ENCODE measurements around the gene KRTAP12-1.
"Not testable (repeated sequence)": the region's sequence is repeated elsewhere in the genome, so short reads cannot be mapped to it uniquely, and the experiment has no call there.

The KRTAP12-1 gene

GRCh38 chr21:44697811-44698734 is 16.1 kb upstream of the KRTAP12-1 start:
- TF ChIP-seq GATA3 (IDR thresholded peaks at IDR 0.05; ENCODE audit: low read depth, low read length) (no peak), GATA2 (IDR thresholded peaks at IDR 0.05; ENCODE audit: low read depth, low read length) (no peak)

GRCh38 chr21:44697172-44697810 is 15.3 kb upstream of the KRTAP12-1 start, which contains the start of gene KRTAP10-12:
KRTAP10-12 (plus strand) TSS chr21:44697172; CDS start chr21:44697202, 30 bp downstream.
- not testable (repeated sequence) for TF ChIP-seq GATA2, GATA3 (IDR thresholded peaks at IDR 0.05; ENCODE audit: low read depth, low read length)

GRCh38 chr21:44696572-44696971 is 14.6 kb upstream of the KRTAP12-1 start:
- TF ChIP-seq GATA3 (IDR thresholded peaks at IDR 0.05; ENCODE audit: low read depth, low read length) (no peak), GATA2 (IDR thresholded peaks at IDR 0.05; ENCODE audit: low read depth, low read length) (no peak)

GRCh38 chr21:44695641-44696040 is 13.7 kb upstream of the KRTAP12-1 start:
- TF ChIP-seq GATA2 (IDR thresholded peaks at IDR 0.05; ENCODE audit: low read depth, low read length) = no peak
- TF ChIP-seq GATA3 (IDR thresholded peaks at IDR 0.05; ENCODE audit: low read depth, low read length) = no peak

- TF ChIP-seq GATA2 (IDR thresholded peaks at IDR 0.05; ENCODE audit: low read depth, low read length) (no peak), GATA3 (IDR thresholded peaks at IDR 0.05; ENCODE audit: low read depth, low read length) (no peak)
Measured at GRCh38 chr21:44695184-44695583, 13.2 kb upstream of the KRTAP12-1 start.

GRCh38 chr21:44694776-44695175 is 12.8 kb upstream of the KRTAP12-1 start:
- TF ChIP-seq GATA2 (IDR thresholded peaks at IDR 0.05; ENCODE audit: low read depth, low read length) (no peak), GATA3 (IDR thresholded peaks at IDR 0.05; ENCODE audit: low read depth, low read length) (no peak)

- TF ChIP-seq GATA3 (IDR thresholded peaks at IDR 0.05; ENCODE audit: low read depth, low read length) = no peak
- TF ChIP-seq GATA2 (IDR thresholded peaks at IDR 0.05; ENCODE audit: low read depth, low read length) = no peak
Measured at GRCh38 chr21:44692798-44693512, 11.0 kb upstream of the KRTAP12-1 start.

- TF ChIP-seq GATA2 (IDR thresholded peaks at IDR 0.05; ENCODE audit: low read depth, low read length) (no peak), GATA3 (IDR thresholded peaks at IDR 0.05; ENCODE audit: low read depth, low read length) (no peak)
Measured at GRCh38 chr21:44691686-44692085, 9.7 kb upstream of the KRTAP12-1 start.

GRCh38 chr21:44687671-44688070 is 5.7 kb upstream of the KRTAP12-1 start:
- TF ChIP-seq GATA3 (IDR thresholded peaks at IDR 0.05; ENCODE audit: low read depth, low read length) = no peak
- no peak for TF ChIP-seq GATA2 (IDR thresholded peaks at IDR 0.05; ENCODE audit: low read depth, low read length)

- TF ChIP-seq GATA3 (IDR thresholded peaks at IDR 0.05; ENCODE audit: low read depth, low read length) (no peak), GATA2 (IDR thresholded peaks at IDR 0.05; ENCODE audit: low read depth, low read length) (no peak)
Measured at GRCh38 chr21:44686843-44687561, 5.0 kb upstream of the KRTAP12-1 start.

GRCh38 chr21:44686000-44686781 is 4.2 kb upstream of the KRTAP12-1 start:
- TF ChIP-seq GATA2 (IDR thresholded peaks at IDR 0.05; ENCODE audit: low read depth, low read length) (no peak), GATA3 (IDR thresholded peaks at IDR 0.05; ENCODE audit: low read depth, low read length) (no peak)

GRCh38 chr21:44684483-44684882 is 2.5 kb upstream of the KRTAP12-1 start:
- TF ChIP-seq GATA2 (IDR thresholded peaks at IDR 0.05; ENCODE audit: low read depth, low read length) (no peak), GATA3 (IDR thresholded peaks at IDR 0.05; ENCODE audit: low read depth, low read length) (no peak)

GRCh38 chr21:44684077-44684476 is 2.1 kb upstream of the KRTAP12-1 start:
- TF ChIP-seq GATA3 (IDR thresholded peaks at IDR 0.05; ENCODE audit: low read depth, low read length) = no peak
- no peak for TF ChIP-seq GATA2 (IDR thresholded peaks at IDR 0.05; ENCODE audit: low read depth, low read length)

Measured in SH-SY5Y (cell line).